ENCODE data around the gene SLC10A4.

SLC10A4 gene

GRCh38 chr4:48499551-48500066 is 16.5 kb downstream of the SLC10A4 start:
- TF ChIP-seq, protein P1, sequence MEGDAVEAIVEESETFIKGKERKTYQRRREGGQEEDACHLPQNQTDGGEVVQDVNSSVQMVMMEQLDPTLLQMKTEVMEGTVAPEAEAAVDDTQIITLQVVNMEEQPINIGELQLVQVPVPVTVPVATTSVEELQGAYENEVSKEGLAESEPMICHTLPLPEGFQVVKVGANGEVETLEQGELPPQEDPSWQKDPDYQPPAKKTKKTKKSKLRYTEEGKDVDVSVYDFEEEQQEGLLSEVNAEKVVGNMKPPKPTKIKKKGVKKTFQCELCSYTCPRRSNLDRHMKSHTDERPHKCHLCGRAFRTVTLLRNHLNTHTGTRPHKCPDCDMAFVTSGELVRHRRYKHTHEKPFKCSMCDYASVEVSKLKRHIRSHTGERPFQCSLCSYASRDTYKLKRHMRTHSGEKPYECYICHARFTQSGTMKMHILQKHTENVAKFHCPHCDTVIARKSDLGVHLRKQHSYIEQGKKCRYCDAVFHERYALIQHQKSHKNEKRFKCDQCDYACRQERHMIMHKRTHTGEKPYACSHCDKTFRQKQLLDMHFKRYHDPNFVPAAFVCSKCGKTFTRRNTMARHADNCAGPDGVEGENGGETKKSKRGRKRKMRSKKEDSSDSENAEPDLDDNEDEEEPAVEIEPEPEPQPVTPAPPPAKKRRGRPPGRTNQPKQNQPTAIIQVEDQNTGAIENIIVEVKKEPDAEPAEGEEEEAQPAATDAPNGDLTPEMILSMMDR (IDR thresholded peaks at IDR 0.05; ENCODE audit: low read depth, low read length): no peak
- no peak overlapping the region for H3K4me3 ChIP-seq (ENCODE audit: low read depth, low read length)

DNA sequence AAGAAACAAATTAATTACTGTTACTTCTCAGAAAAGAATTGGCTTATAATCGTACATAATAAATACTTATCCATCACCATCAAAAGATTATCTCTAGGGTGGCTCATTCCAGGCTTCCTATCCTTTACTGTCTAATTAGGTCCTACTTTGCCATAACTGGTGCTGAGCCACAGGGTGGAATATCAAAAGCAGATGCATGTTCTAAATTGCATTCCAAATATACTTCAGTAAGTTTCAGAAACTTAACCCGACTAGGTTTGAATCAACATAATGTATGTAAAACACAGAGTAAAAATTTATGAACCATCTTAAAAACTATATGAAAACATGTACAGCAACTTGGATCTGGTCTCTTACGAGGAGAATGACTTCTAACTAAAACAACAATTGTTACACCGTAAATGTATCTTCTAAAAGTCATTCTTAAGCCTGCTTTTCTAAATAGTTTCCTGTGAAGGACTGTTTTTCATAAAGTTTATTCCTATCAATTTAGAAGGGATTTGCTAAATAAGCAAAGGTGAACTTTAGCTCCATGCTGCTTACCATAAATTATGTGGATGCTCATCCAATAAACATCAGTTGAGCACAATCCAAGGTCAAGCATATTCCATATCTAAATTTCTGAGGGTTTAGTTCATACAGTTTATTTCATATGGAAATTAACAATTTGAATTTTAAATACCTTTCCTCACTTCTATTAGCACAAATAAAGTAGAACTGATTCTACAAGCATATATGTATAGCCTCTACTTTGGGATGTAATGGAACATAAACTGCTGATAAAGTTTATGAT is 20.3 kb downstream of the SLC10A4 start:
- TF ChIP-seq, protein P1 (IDR thresholded peaks at IDR 0.05; ENCODE audit: low read depth, low read length): no peak

GRCh38 chr4:48504026-48504330 is 20.8 kb downstream of the SLC10A4 start:
- H3K4me3 ChIP-seq (ENCODE audit: low read depth, low read length): no peak overlapping the region
- TF ChIP-seq, protein P1 (IDR thresholded peaks at IDR 0.05; ENCODE audit: low read depth, low read length): no peak

More for the DNA sequence above, 20.3 kb downstream of the SLC10A4 start:
- no peak overlapping the region for H3K4me3 ChIP-seq (ENCODE audit: low read depth, low read length)

DNA sequence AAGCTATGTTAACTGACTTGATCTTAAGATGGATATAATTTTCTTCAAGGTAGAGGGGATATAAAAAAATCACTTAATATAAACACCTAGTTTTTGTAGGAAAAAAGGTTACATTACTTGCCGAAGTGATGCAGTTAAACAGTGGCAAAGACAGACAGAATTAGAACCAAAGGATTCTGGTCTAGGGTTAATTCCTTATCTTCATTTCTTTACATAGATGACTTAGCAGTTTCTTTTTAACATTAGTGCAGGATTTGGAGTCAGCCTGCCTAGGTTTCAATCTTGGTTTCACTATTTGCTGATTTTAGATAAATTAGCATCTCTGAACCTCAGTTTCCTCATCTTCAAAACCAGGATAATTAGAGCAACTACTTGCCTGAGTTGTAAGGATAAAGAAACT is 21.2 kb downstream of the SLC10A4 start:
- H3K4me3 ChIP-seq (ENCODE audit: low read depth, low read length): no peak overlapping the region
- TF ChIP-seq, protein P1 (IDR thresholded peaks at IDR 0.05; ENCODE audit: low read depth, low read length): no peak

- no peak overlapping the region for H3K4me3 ChIP-seq (ENCODE audit: low read depth, low read length)
- TF ChIP-seq, protein P1 (IDR thresholded peaks at IDR 0.05; ENCODE audit: low read depth, low read length): no peak
These were observed 23.6 kb downstream of the SLC10A4 start for GRCh38 chr4:48506716-48507115.

- TF ChIP-seq, protein P1 (IDR thresholded peaks at IDR 0.05; ENCODE audit: low read depth, low read length): no peak
- no peak overlapping the region for H3K4me3 ChIP-seq (ENCODE audit: low read depth, low read length)
These were observed 26.4 kb downstream of the SLC10A4 start for GRCh38 chr4:48509543-48509942.

GRCh38 chr4:48518143-48518542 is 35.0 kb downstream of the SLC10A4 start:
- no peak overlapping the region for H3K4me3 ChIP-seq (ENCODE audit: low read depth, low read length)
- TF ChIP-seq, protein P1 (IDR thresholded peaks at IDR 0.05; ENCODE audit: low read depth, low read length): no peak
